Heart left ventricle (tissue), 16 donors: ENCODE data around the gene MPP4. TPM values are rescaled to one million over a fixed set of nuclear protein-coding genes. Genes with fewer than 3 reads are reported as not detected.

Source experiments
- ATAC-seq, 4 donors: fragments of 200-7000 bp; cut with Tn5 transposase; one replicate each; pipeline ENCODE4 v1.9.1; 2020 to 2022; ENCODE audit warnings: moderate library complexity in 4 of 4, mild to moderate bottlenecking in 3 of 4, moderate number of reproducible peaks in 1 of 4
- DNase-seq, 5 donors: peaks; one replicate each; pipeline ENCODE4 v3.0.0-alpha.2; 2020
- H3K27ac ChIP-seq, 12 donors: fragments of 200-600 bp; sonication (generic) in 4 of 12; one replicate each; pipeline versions ENCODE4 v1.5.0 to v1.8.0; 2016 to 2022; ENCODE audit warnings: mild to moderate bottlenecking in 2 of 12
- H3K27me3 ChIP-seq, 9 donors: fragments of 200-600 bp; sonication (generic) in 2 of 9; one replicate each; pipeline versions ENCODE4 v1.5.1 to v1.8.0; 2016 to 2022; ENCODE audit warnings: mild to moderate bottlenecking in 3 of 9
- H3K36me3 ChIP-seq, 9 donors: fragments of 200-600 bp; sonication (generic) in 2 of 9; one replicate each; pipeline versions ENCODE4 v1.5.0 to v1.8.0; 2018 to 2022; ENCODE audit warnings: mild to moderate bottlenecking in 2 of 9
- H3K4me1 ChIP-seq, 12 donors: fragments of 200-600 bp; sonication (generic) in 4 of 12; one replicate each; pipeline versions ENCODE4 v1.5.0 to v1.8.0; 2016 to 2022; ENCODE audit warnings: mild to moderate bottlenecking in 3 of 12
- H3K4me3 ChIP-seq, 12 donors: fragments of 200-600 bp; sonication (generic) in 4 of 12; one replicate each; pipeline versions ENCODE4 v1.5.0 to v1.8.0; 2017 to 2022; ENCODE audit warnings: mild to moderate bottlenecking in 9 of 12, moderate library complexity in 4 of 12
- H3K9me3 ChIP-seq, 12 donors: fragments of 200-600 bp; sonication (generic) in 4 of 12; one replicate each; pipeline versions ENCODE4 v1.5.0 to v1.8.0; 2016 to 2022; ENCODE audit warnings: mild to moderate bottlenecking in 1 of 12
- CTCF ChIP-seq, 12 donors: fragments of 200-600 bp; sonication (generic) in 4 of 12; IDR thresholded peaks; one replicate each; pipeline versions ENCODE4 v1.5.0 to v1.8.0; 2018 to 2022; ENCODE audit warnings: antibody characterized with exemption in 12 of 12, mild to moderate bottlenecking in 5 of 12
- POLR2A ChIP-seq, 2 donors: fragments of 450-650 bp; IDR thresholded peaks; one replicate each; pipeline ENCODE4 v1.6.1; 2017; ENCODE audit warnings: antibody characterized with exemption in 2 of 2, mild to moderate bottlenecking in 2 of 2, moderate library complexity in 2 of 2
- WGBS, 4 donors: extraction: QIAGEN DNeasy Blood & Tissue Kit in 2 of 4; methylation state at CpG; one replicate each; pipeline versions ENCODE4 v1.1.5 to v1.1.7; 2013 to 2018; 5-methylcytosine and 5-hydroxymethylcytosine counted together
- intact Hi-C, 10 donors: fragments of 100-400 bp; cut with DNase I; formaldehyde crosslinking; loops; one replicate each; pipeline versions ENCODE4 v1.11.1 to v1.14.2; 2022
- polyA plus RNA-seq, 2 donors: library from polyadenylated mRNA; stranded (reverse); fragments of 200-250 nt; gene quantifications; one replicate each; pipeline ENCODE4 v1.2.3, GENCODE V29; 2013
- total RNA-seq, 9 donors: library from RNA; depleted of rRNA in 2 of 9; stranded (reverse); fragments of >200 nt in 2 of 9; fragmentation: NEBNext Ultra II Directional in 3 of 9; extraction: Animal tissue kit (Norgen Biotek cat#: 25700) in 3 of 9; gene quantifications; one replicate each; pipeline versions ENCODE4 v1.1.0 to v1.2.4, GENCODE V29; 2016 to 2023
- donor health status: ischemic (EF 13 %, LVEDD 7.1; RV severe dilation, severe dysfunction).
- donor health status: healthy with polysubstance abuse.
- donor health status: DM: no; HTN: yes; CAD: no.
- donor health status: DM: no; HTN: no; CAD: no.
- donor health status: ischemic (EF 25% LVEDD 6.9; RV normal size, moderate dysfunction).
- donor health status: ischemic (EF 25% LVEDD 5.7; RV mildly dilated, moderate dysfunction).
- donor health status: healthy.
- donor health status: DM: yes; HTN: yes; CAD: no.
- donor health status: ischemic (EF 35%, LVEDD 5.7; RV mildly dilated, moderate dysfunction).
- donor health status: nonischemic (EF 11% LVEDD 7.7; RV severe dilation, severe dysfunction).
- donor health status: DM: yes; HTN: yes; CAD: no.
- donor health status: PGD.
- donor health status: ischemic (EF 29% LVEDD 5.4; RV normal size, mild dysfunction).
- donor health status: nonischemic (EF 23%, LVEDD 6.1; RV moderate dilation, normal function).

MPP4 gene
- total and polyA plus RNA-seq, 11 donors, result 0.24 to 0.25 (median 0.24) TPM; not detected in 8

- DNase-seq (no peak), ATAC-seq (no peak)
- Histone ChIP-seq H3K27ac (no peak overlapping the region), H3K27me3 (no peaks in the 10 kb centered on the region), H3K4me1 (no peaks in the 10 kb centered on the region), H3K36me3 (no peaks in the 10 kb centered on the region), H3K9me3 (peaks cover 0 to 14% (median 0%) of the 10 kb centered on the region in 12 donors), H3K4me3 (no peak overlapping the region)
- intact Hi-C loops, result no loop called here
- TF ChIP-seq CTCF (IDR thresholded peaks at IDR 0.05), result no peak
- TF ChIP-seq POLR2A (IDR thresholded peaks at IDR 0.05), result no peak
- 62 to 83% (median 65%) methylated on average over 8 of the region's 8 CpGs for WGBS, 4 donors
Measured at GRCh38 chr2:201597397-201597796, 101.0 kb downstream of the MPP4 start.

Other genes with a start within 250 kb of the MPP4 start
- gene TRAK2, start 247.2 kb downstream of the MPP4 start, total RNA-seq, result 100 to 1,000 TPM; 110 to 201 (median 146) TPM
- 10 to 100 TPM; 41.2 to 41.9 TPM for gene TRAK2, start 247.2 kb downstream of the MPP4 start, polyA plus RNA-seq
- 100 to 1,000 TPM in 1 of 9 donors, 10 to 100 TPM in 8; 45.0 to 105 (median 57.9) TPM for gene STRADB, start 246.9 kb downstream of the MPP4 start, total RNA-seq
- 10 to 100 TPM; 28.6 to 59.9 TPM for gene STRADB, start 246.9 kb downstream of the MPP4 start, polyA plus RNA-seq
- 10 to 100 TPM; 11.8 to 25.2 (median 17.2) TPM for gene TMEM237, start 55.1 kb downstream of the MPP4 start, total RNA-seq
- 1 to 10 TPM; 9.5 to 9.6 TPM for gene TMEM237, start 55.1 kb downstream of the MPP4 start, polyA plus RNA-seq
- 10 to 100 TPM; 24.8 to 45.1 (median 35.8) TPM for gene ALS2, start 82.3 kb upstream of the MPP4 start, total RNA-seq
- 10 to 100 TPM; 12.3 to 18.5 TPM for gene ALS2, start 82.3 kb upstream of the MPP4 start, polyA plus RNA-seq
- gene CDK15, start 107.9 kb upstream of the MPP4 start, total RNA-seq, result under 1 TPM in 6 of 9 donors, not detected in 3; 0.07 to 0.50 (median 0.21) TPM
- under 1 TPM; 0.08 to 0.18 TPM for gene CDK15, start 107.9 kb upstream of the MPP4 start, polyA plus RNA-seq